Naive thymus-derived CD4-positive, alpha-beta T cell (primary cell): Measurements from ENCODE around the gene COL6A1. TPM values are rescaled to one million over a fixed set of nuclear protein-coding genes. Genes with fewer than 3 reads are reported as not detected.
"Not testable (repeated sequence)": the region's sequence is repeated elsewhere in the genome, so short reads cannot be mapped to it uniquely, and the experiment has no call there.

ENCODE experiments used
- ATAC-seq: fragments of 150-1000 bp; cut with Tn5 transposase; 2 replicates; pipeline ENCODE4 v1.10.0; 2021; ENCODE audit warnings: mild to moderate bottlenecking, moderate library complexity
- CTCF ChIA-PET: fragments of 350-600 bp; sonication (Branson Sonifier 250); formaldehyde crosslinking; loops from one replicate; lab custom pipeline; 2021; ENCODE audit warnings: antibody characterized with exemption; lab: Charles Lee
- POLR2A ChIA-PET: fragments of 350-600 bp; sonication (Branson Sonifier 250); formaldehyde crosslinking; loops from one replicate; lab custom pipeline; 2021; ENCODE audit warnings: antibody characterized with exemption, inconsistent platforms; lab: Charles Lee
- DNase-seq, 9 donors: peaks; one replicate each; pipeline versions ENCODE4 v3.0.0 to v3.0.0-alpha.2; 2020 to 2022; ENCODE audit warnings: mixed read lengths in 1 of 9
- H3K27ac ChIP-seq: one replicate; pipeline ENCODE4 v1.7.0; 2013; ENCODE audit warnings: mild to moderate bottlenecking, low read depth, low read length, moderate library complexity
- H3K27me3 ChIP-seq, 2 donors: one replicate each; pipeline ENCODE4 v1.7.0; 2013; ENCODE audit warnings: low read length in 2 of 2, mild to moderate bottlenecking in 2 of 2, moderate library complexity in 2 of 2; ENCODE audit not compliant: control insufficient read depth in 2 of 2, insufficient read depth in 2 of 2
- H3K36me3 ChIP-seq, 3 experiments: 1 replicate in 2 of 3; 2 replicates in 1 of 3; pipeline ENCODE4 v1.7.0; 2013; ENCODE audit warnings: low read length in 3 of 3, mild to moderate bottlenecking in 3 of 3, moderate library complexity in 1 of 3; ENCODE audit not compliant: insufficient read depth in 3 of 3, control insufficient read depth in 2 of 3
- H3K4me1 ChIP-seq, 2 donors: one replicate each; pipeline ENCODE4 v1.7.0; 2013; ENCODE audit warnings: low read length in 2 of 2, mild to moderate bottlenecking in 2 of 2, moderate library complexity in 1 of 2; ENCODE audit not compliant: control insufficient read depth in 2 of 2, insufficient read depth in 2 of 2
- H3K4me3 ChIP-seq: 2 replicates; pipeline ENCODE4 v1.7.0; 2013; ENCODE audit warnings: mild to moderate bottlenecking, low read length
- H3K9me3 ChIP-seq, 3 experiments: 1 replicate in 2 of 3; 2 replicates in 1 of 3; pipeline ENCODE4 v1.7.0; 2013; ENCODE audit warnings: low read length in 3 of 3; ENCODE audit not compliant: control insufficient read depth in 2 of 3
- H3K27ac Mint-ChIP-seq, 9 donors: one replicate each; pipeline ENCODE4 v1.8.0; 2020 to 2022; ENCODE audit warnings: mixed read lengths in 9 of 9, mild to moderate bottlenecking in 8 of 9, moderate library complexity in 5 of 9, inconsistent platforms in 2 of 9
- H3K27me3 Mint-ChIP-seq, 5 donors: one replicate each; pipeline ENCODE4 v1.8.0; 2021 to 2022; ENCODE audit warnings: mixed read lengths in 5 of 5, mild to moderate bottlenecking in 1 of 5
- H3K36me3 Mint-ChIP-seq, 5 donors: one replicate each; pipeline ENCODE4 v1.8.0; 2020 to 2022; ENCODE audit warnings: mixed read lengths in 5 of 5, mild to moderate bottlenecking in 3 of 5, inconsistent platforms in 1 of 5
- H3K4me1 Mint-ChIP-seq, 7 donors: one replicate each; pipeline ENCODE4 v1.8.0; 2020 to 2022; ENCODE audit warnings: mixed read lengths in 7 of 7, mild to moderate bottlenecking in 3 of 7, inconsistent platforms in 1 of 7
- H3K4me3 Mint-ChIP-seq, 10 donors: one replicate each; pipeline ENCODE4 v1.8.0; 2020 to 2022; ENCODE audit warnings: mild to moderate bottlenecking in 10 of 10, mixed read lengths in 10 of 10, moderate library complexity in 6 of 10, inconsistent platforms in 2 of 10
- H3K9me3 Mint-ChIP-seq, 11 donors: one replicate each; pipeline ENCODE4 v1.8.0; 2020 to 2022; ENCODE audit warnings: mixed read lengths in 11 of 11, mild to moderate bottlenecking in 4 of 11, inconsistent platforms in 1 of 11, moderate library complexity in 1 of 11
- intact Hi-C, 2 donors: fragments of 100-400 bp; cut with micrococcal nuclease; formaldehyde crosslinking; loops; one replicate each; pipeline ENCODE4 v1.15.1; 2023
- polyA plus RNA-seq, 2 donors: library from polyadenylated mRNA; unstranded; fragments of 300-500 nt; fragmentation: Illumina TruSeq; gene quantifications; one replicate each; pipeline ENCODE4 v1.2.3, GENCODE V29; 2021
- total RNA-seq, 6 experiments: library from RNA in 5 of 6; stranded (reverse) in 5 of 6; gene quantifications; 1 replicate in 5 of 6; 2 replicates in 1 of 6; pipeline ENCODE4 v1.2.3 and lab custom pipeline; 2021 to 2026

The COL6A1 gene
- total and polyA plus RNA-seq, 7 experiments from 2014 or later = 0.22 to 17.1 (median 6.0) TPM

- no peaks in the 10 kb centered on the region for H3K4me1 Mint-ChIP-seq
- ATAC-seq (no peak), DNase-seq (no peak)
- H3K27me3 Mint-ChIP-seq = peaks cover 3 to 21% (median 8%) of the 10 kb centered on the region in 5 donors
- ChIA-PET CTCF (no interaction called here), POLR2A (no interaction called here)
- H3K27me3 ChIP-seq = no peaks in the 10 kb centered on the region
- no peaks in the 10 kb centered on the region for H3K9me3 ChIP-seq
- no peaks in the 10 kb centered on the region for H3K36me3 ChIP-seq
- H3K27ac Mint-ChIP-seq = no peak overlapping the region
- intact Hi-C loops = no loop called here
- H3K4me3 ChIP-seq = no peak overlapping the region
- H3K27ac ChIP-seq = no peak overlapping the region
- peaks cover 0 to 4% (median 0%) of the 10 kb centered on the region in 5 donors for H3K36me3 Mint-ChIP-seq
- H3K4me1 ChIP-seq = no peaks in the 10 kb centered on the region
- peaks cover 0 to 5% (median 0%) of the 10 kb centered on the region in 11 donors for H3K9me3 Mint-ChIP-seq
- no peak overlapping the region for H3K4me3 Mint-ChIP-seq
Observed at GRCh38 chr21:45950740-45951515, 30.6 kb upstream of the COL6A1 start.

GRCh38 chr21:45951676-45952075 lies 29.9 kb upstream of the COL6A1 start:
- ChIA-PET POLR2A (no interaction called here), CTCF (interaction anchor here (0.6 kb wide), 1 partner anchor 32 kb away, joined by 3 read pairs; no protein-coding TSS in a partner anchor)
- Mint-ChIP-seq H3K27me3 (peaks cover 3 to 18% (median 12%) of the 10 kb centered on the region in 5 donors), H3K27ac (peak overlapping the region in 1 of 9 donors; percentile 11), H3K4me1 (no peaks in the 10 kb centered on the region), H3K4me3 (no peak overlapping the region), H3K9me3 (peaks cover 0 to 5% (median 0%) of the 10 kb centered on the region in 11 donors), H3K36me3 (peaks cover 0 to 4% (median 0%) of the 10 kb centered on the region in 5 donors)
- Histone ChIP-seq H3K27me3 (no peaks in the 10 kb centered on the region), H3K27ac (no peak overlapping the region), H3K4me3 (no peak overlapping the region), H3K9me3 (no peaks in the 10 kb centered on the region), H3K36me3 (no peaks in the 10 kb centered on the region), H3K4me1 (no peaks in the 10 kb centered on the region)
- DNase-seq (no peak), ATAC-seq (no peak)
- intact Hi-C loops = no loop called here

GRCh38 chr21:45952527-45952926 lies 29.0 kb upstream of the COL6A1 start:
- ATAC-seq, H3K27me3 ChIP-seq: not testable (repeated sequence)

GRCh38 chr21:45952974-45953373 lies 28.6 kb upstream of the COL6A1 start:
- ChIA-PET CTCF (no interaction called here), POLR2A (no interaction called here)
- intact Hi-C loops = no loop called here

More at GRCh38 chr21:45952527-45952926, 29.0 kb upstream of the COL6A1 start:
- H3K27ac Mint-ChIP-seq, H3K9me3 ChIP-seq, DNase-seq, H3K27ac ChIP-seq, H3K4me1 Mint-ChIP-seq, POLR2A ChIA-PET, H3K4me1 ChIP-seq, H3K36me3 Mint-ChIP-seq, H3K36me3 ChIP-seq, intact Hi-C loops, H3K4me3 Mint-ChIP-seq, H3K9me3 Mint-ChIP-seq, H3K4me3 ChIP-seq: not testable (repeated sequence)
- CTCF ChIA-PET = interaction anchor here (0.6 kb wide), 1 partner anchor 33 kb away, joined by 3 read pairs; no protein-coding TSS in a partner anchor
- peaks cover 3 to 19% (median 14%) of the 10 kb centered on the region in 5 donors for H3K27me3 Mint-ChIP-seq

GRCh38 chr21:45954261-45954660 lies 27.3 kb upstream of the COL6A1 start:
- Histone ChIP-seq H3K9me3 (no peaks in the 10 kb centered on the region), H3K27ac (no peak overlapping the region), H3K27me3 (no peaks in the 10 kb centered on the region), H3K36me3 (no peaks in the 10 kb centered on the region), H3K4me3 (no peak overlapping the region), H3K4me1 (no peaks in the 10 kb centered on the region)
- no peak for ATAC-seq
- intact Hi-C loops = no loop called here
- ChIA-PET POLR2A (no interaction called here), CTCF (no interaction called here)
- peaks cover 0 to 4% (median 0%) of the 10 kb centered on the region in 5 donors for H3K36me3 Mint-ChIP-seq
- H3K9me3 Mint-ChIP-seq = peaks cover 0 to 5% (median 0%) of the 10 kb centered on the region in 11 donors
- peaks cover 4 to 7% (median 4%) of the 10 kb centered on the region in 7 donors for H3K4me1 Mint-ChIP-seq
- DNase-seq = no peak
- peaks cover 3 to 27% (median 14%) of the 10 kb centered on the region in 5 donors for H3K27me3 Mint-ChIP-seq
- no peak overlapping the region for H3K4me3 Mint-ChIP-seq
- no peak overlapping the region for H3K27ac Mint-ChIP-seq

More at GRCh38 chr21:45952974-45953373, 28.6 kb upstream of the COL6A1 start:
- Histone ChIP-seq H3K27me3 (no peaks in the 10 kb centered on the region), H3K4me1 (no peaks in the 10 kb centered on the region), H3K4me3 (no peak overlapping the region), H3K9me3 (no peaks in the 10 kb centered on the region), H3K36me3 (no peaks in the 10 kb centered on the region), H3K27ac (no peak overlapping the region)
- H3K27ac Mint-ChIP-seq = no peak overlapping the region
- DNase-seq (no peak), ATAC-seq (no peak)
- peaks cover 0 to 5% (median 0%) of the 10 kb centered on the region in 11 donors for H3K9me3 Mint-ChIP-seq
- H3K36me3 Mint-ChIP-seq = peaks cover 0 to 4% (median 0%) of the 10 kb centered on the region in 5 donors
- peaks cover 0 to 2% (median under 1%) of the 10 kb centered on the region in 7 donors for H3K4me1 Mint-ChIP-seq
- no peak overlapping the region for H3K4me3 Mint-ChIP-seq
- H3K27me3 Mint-ChIP-seq = peaks cover 3 to 22% (median 14%) of the 10 kb centered on the region in 5 donors

GRCh38 chr21:45954921-45955320 lies 26.6 kb upstream of the COL6A1 start:
- Mint-ChIP-seq H3K4me3 (no peak overlapping the region), H3K27ac (no peak overlapping the region), H3K36me3 (peaks cover 0 to 4% (median 0%) of the 10 kb centered on the region in 5 donors), H3K4me1 (peaks cover 4 to 7% (median 4%) of the 10 kb centered on the region in 7 donors), H3K9me3 (peaks cover 0 to 5% (median 0%) of the 10 kb centered on the region in 11 donors), H3K27me3 (peaks cover 3 to 27% (median 14%) of the 10 kb centered on the region in 5 donors)
- intact Hi-C loops = no loop called here
- Histone ChIP-seq H3K9me3 (no peaks in the 10 kb centered on the region), H3K4me3 (no peak overlapping the region), H3K27me3 (no peaks in the 10 kb centered on the region), H3K27ac (no peak overlapping the region), H3K36me3 (no peaks in the 10 kb centered on the region), H3K4me1 (no peaks in the 10 kb centered on the region)
- no peak for DNase-seq
- ChIA-PET CTCF (no interaction called here), POLR2A (no interaction called here)
- ATAC-seq = no peak
